Panc1 (cell line): ENCODE data around the gene RING1. TPM values are rescaled to one million over a fixed set of nuclear protein-coding genes. Genes with fewer than 3 reads are reported as not detected.

ENCODE experiments used
- ATAC-seq: fragments of 200-7000 bp; cut with Tn5 transposase; 2 replicates; pipeline ENCODE4 v1.9.1; 2020; ENCODE audit warnings: mild to moderate bottlenecking, moderate library complexity
- BruUV-seq: library from RNA; stranded (reverse); fragments of 400-500 nt; replicated peaks from 2 replicates; lab custom pipeline; 2021; lab: Mats Ljungman, UMichigan
- CTCF ChIA-PET: fragments of 300-600 bp; sonication (Branson Sonifier 250); formaldehyde crosslinking; loops from one replicate; lab custom pipeline; 2022; ENCODE audit warnings: antibody characterized with exemption; lab: Charles Lee
- POLR2A ChIA-PET: fragments of 300-600 bp; sonication (Branson Sonifier 250); formaldehyde crosslinking; loops from one replicate; lab custom pipeline; 2022; ENCODE audit warnings: antibody characterized with exemption; lab: Charles Lee
- DNase-seq: peaks from one replicate; pipeline ENCODE4 v3.0.0-alpha.2; 2010; ENCODE audit warnings: low read depth, low spot score
- H3K27ac ChIP-seq: 2 replicates; pipeline ENCODE4 v1.5.1; 2011; ENCODE audit warnings: mild to moderate bottlenecking, low read length, inconsistent platforms
- H3K27me3 ChIP-seq: fragments of 200-500 bp; sonication (Bioruptor generic); 2 replicates; pipeline ENCODE4 v1.6.0; 2014; ENCODE audit warnings: low read length, inconsistent platforms; ENCODE audit not compliant: control insufficient read depth, insufficient read depth
- H3K36me3 ChIP-seq: fragments of 200-500 bp; sonication (Bioruptor generic); 2 replicates; pipeline ENCODE4 v1.5.1; 2014; ENCODE audit warnings: inconsistent platforms, mild to moderate bottlenecking, low read length, moderate library complexity; ENCODE audit not compliant: control insufficient read depth, insufficient read depth
- H3K4me1 ChIP-seq: 2 replicates; pipeline ENCODE4 v1.5.1; 2011; ENCODE audit warnings: inconsistent platforms, mild to moderate bottlenecking, low read length, moderate library complexity; ENCODE audit not compliant: control insufficient read depth, insufficient read depth
- H3K4me3 ChIP-seq, 2 experiments: 2 replicates each; pipeline ENCODE4 v1.5.1; 2011 to 2012; ENCODE audit warnings: low read depth in 2 of 2, low read length in 2 of 2, mild to moderate bottlenecking in 2 of 2, inconsistent platforms in 1 of 2, moderate library complexity in 1 of 2
- H3K9me3 ChIP-seq: fragments of 200-500 bp; sonication (Bioruptor generic); 2 replicates; pipeline ENCODE4 v1.5.1; 2014; ENCODE audit warnings: low read depth, mild to moderate bottlenecking, inconsistent platforms, low read length, moderate library complexity; ENCODE audit not compliant: control insufficient read depth, insufficient read depth
- POLR2AphosphoS5 ChIP-seq: IDR thresholded peaks from 2 replicates; pipeline ENCODE4 v1.6.1; 2012; ENCODE audit warnings: mild to moderate bottlenecking, low read depth, low read length, moderate library complexity
- REST ChIP-seq, 2 experiments: IDR thresholded peaks; 2 replicates each; pipeline ENCODE4 v1.6.1; 2011 to 2012; ENCODE audit warnings: low read depth in 2 of 2, control low read depth in 1 of 2, low read length in 1 of 2, mild to moderate bottlenecking in 1 of 2, moderate library complexity in 1 of 2; ENCODE audit not compliant: insufficient read depth in 1 of 2
- SIN3A ChIP-seq: IDR thresholded peaks from 2 replicates; pipeline ENCODE4 v1.6.1; 2012; ENCODE audit warnings: low read depth, mild to moderate bottlenecking, low read length, moderate library complexity, borderline replicate concordance; ENCODE audit not compliant: insufficient read depth
- TCF7L2 ChIP-seq: IDR thresholded peaks from 2 replicates; pipeline ENCODE4 v1.6.1; 2011; ENCODE audit warnings: mild to moderate bottlenecking, low read depth, low read length, inconsistent platforms
- in situ Hi-C: cut with HindIII; loops from 2 replicates; pipeline ENCODE4 v1.10.0; 2016; ENCODE audit warnings: low sequenced_read_pairs, low pct_unique_long_range_greater_than_20kb
- intact Hi-C: fragments of 100-400 bp; cut with micrococcal nuclease; formaldehyde crosslinking; loops from one replicate; pipeline ENCODE4 v1.10.0; 2022; ENCODE audit not compliant: unreplicated experiment
- total RNA-seq: library from RNA; stranded (reverse); gene quantifications from one replicate; pipeline ENCODE4 v1.2.1, GENCODE V29; 2021; ENCODE audit not compliant: unreplicated experiment
- TF ChIP-seq, protein P1 (sequence below): fragments of 450-650 bp; IDR thresholded peaks from 2 replicates; pipeline ENCODE4 v1.5.1; 2017; ENCODE audit warnings: mild to moderate bottlenecking

RING1 gene
- total RNA-seq, 1 experiment from 2014 or later, result 33.7 TPM

- no TSS peak for BruUV-seq
- ChIA-PET POLR2A (no interaction called here), CTCF (no interaction called here)
- DNase-seq (no peak), ATAC-seq (no peak)
- H3K4me1 ChIP-seq, result no peaks in the 10 kb centered on the region
- intact Hi-C loops, result no loop called here
- H3K27me3 ChIP-seq, result no peaks in the 10 kb centered on the region
- H3K27ac ChIP-seq, result no peak overlapping the region
- in situ Hi-C loops, result no loop called here
- H3K36me3 ChIP-seq, result no peaks in the 10 kb centered on the region
- TF ChIP-seq REST (IDR thresholded peaks at IDR 0.05; ENCODE audit: insufficient read depth in 1 of 2, low read depth in 2 of 2, low read length in 1 of 2) (no peak), SIN3A (no peak), POLR2AphosphoS5 (no peak), TCF7L2 (no peak)
- TF ChIP-seq, protein P1, sequence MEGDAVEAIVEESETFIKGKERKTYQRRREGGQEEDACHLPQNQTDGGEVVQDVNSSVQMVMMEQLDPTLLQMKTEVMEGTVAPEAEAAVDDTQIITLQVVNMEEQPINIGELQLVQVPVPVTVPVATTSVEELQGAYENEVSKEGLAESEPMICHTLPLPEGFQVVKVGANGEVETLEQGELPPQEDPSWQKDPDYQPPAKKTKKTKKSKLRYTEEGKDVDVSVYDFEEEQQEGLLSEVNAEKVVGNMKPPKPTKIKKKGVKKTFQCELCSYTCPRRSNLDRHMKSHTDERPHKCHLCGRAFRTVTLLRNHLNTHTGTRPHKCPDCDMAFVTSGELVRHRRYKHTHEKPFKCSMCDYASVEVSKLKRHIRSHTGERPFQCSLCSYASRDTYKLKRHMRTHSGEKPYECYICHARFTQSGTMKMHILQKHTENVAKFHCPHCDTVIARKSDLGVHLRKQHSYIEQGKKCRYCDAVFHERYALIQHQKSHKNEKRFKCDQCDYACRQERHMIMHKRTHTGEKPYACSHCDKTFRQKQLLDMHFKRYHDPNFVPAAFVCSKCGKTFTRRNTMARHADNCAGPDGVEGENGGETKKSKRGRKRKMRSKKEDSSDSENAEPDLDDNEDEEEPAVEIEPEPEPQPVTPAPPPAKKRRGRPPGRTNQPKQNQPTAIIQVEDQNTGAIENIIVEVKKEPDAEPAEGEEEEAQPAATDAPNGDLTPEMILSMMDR, result no peak
- no peak overlapping the region for H3K4me3 ChIP-seq
- H3K9me3 ChIP-seq, result no peaks in the 10 kb centered on the region; the same call in 1 of the 2 replicates
Measured at GRCh38 chr6:33185190-33185589, 23.1 kb upstream of the RING1 start.

DNA sequence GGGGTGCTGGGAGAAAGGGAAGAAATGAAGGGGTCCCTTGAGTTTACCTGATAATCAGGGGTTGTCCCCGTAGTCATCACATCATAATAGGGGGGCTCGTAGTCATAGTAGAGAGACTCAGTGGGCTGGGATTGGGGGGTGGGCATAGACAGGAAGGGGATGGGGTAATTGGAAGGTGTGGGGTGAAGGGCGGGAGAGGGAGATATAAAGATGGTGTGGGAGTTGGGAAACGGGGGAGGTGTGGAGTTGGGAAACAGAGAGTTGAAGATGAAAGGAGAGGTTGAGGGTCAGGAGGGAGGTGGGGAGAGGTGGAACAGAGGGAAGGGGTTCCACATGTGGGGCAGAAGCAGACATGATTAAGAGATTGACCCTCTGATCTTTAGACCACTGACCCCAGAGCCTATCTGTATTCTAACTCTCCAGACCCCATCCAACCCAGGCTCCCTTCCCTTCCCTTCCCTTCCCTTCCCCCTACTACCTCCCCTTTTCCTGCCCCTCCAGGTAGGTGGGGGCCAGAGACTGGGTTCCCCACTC lies 22.6 kb upstream of the RING1 start:
- DNase-seq (no peak), ATAC-seq (no peak)
- ChIA-PET CTCF (interaction anchor here (0.5 kb wide), 1 partner anchor 972 kb away, joined by 4 read pairs; no protein-coding TSS in a partner anchor), POLR2A (no interaction called here)
- no peak for TF ChIP-seq SIN3A
- no peak for TF ChIP-seq REST (IDR thresholded peaks at IDR 0.05; ENCODE audit: insufficient read depth in 1 of 2, low read depth in 2 of 2, low read length in 1 of 2)
- TF ChIP-seq, protein P1, result no peak
- no TSS peak for BruUV-seq
- in situ Hi-C loops (no loop called here), intact Hi-C loops (no loop called here)
- H3K36me3 ChIP-seq, result no peaks in the 10 kb centered on the region
- no peak overlapping the region for H3K4me3 ChIP-seq
- H3K4me1 ChIP-seq, result no peaks in the 10 kb centered on the region
- H3K9me3 ChIP-seq, result no peaks in the 10 kb centered on the region; the same call in 1 of the 2 replicates
- H3K27me3 ChIP-seq, result no peaks in the 10 kb centered on the region
- H3K27ac ChIP-seq, result no peak overlapping the region
